ENCODE data around the gene BIRC5. TPM values are rescaled to one million over a fixed set of nuclear protein-coding genes. Genes with fewer than 3 reads are reported as not detected.

Gene BIRC5
- polyA plus RNA-seq, 1 donor (not counting 4 experiments of a cell fraction or from before 2014, with no cell fraction given) = 11.5 TPM

- H3K4me1 ChIP-seq (ENCODE audit: control insufficient read depth, extremely low read depth, insufficient read depth, low read length) = no peaks in the 10 kb centered on the region
- peaks cover 0 to 19% of the 10 kb centered on the region in 2 experiments for H3K36me3 ChIP-seq (ENCODE audit: control insufficient read depth in 2 of 2, extremely low read depth in 1 of 2, insufficient read depth in 2 of 2, low read length in 2 of 2)
- H2AFZ ChIP-seq (ENCODE audit: control insufficient read depth, low read length) = no peak overlapping the region
- no peak overlapping the region for H3K27ac ChIP-seq (ENCODE audit: control insufficient read depth, insufficient read depth, low read length)
- no peak overlapping the region for H3K4me2 ChIP-seq (ENCODE audit: control insufficient read depth, extremely low read depth, insufficient read depth, low read depth, low read length)
- no peak overlapping the region for H3K4me3 ChIP-seq (ENCODE audit: control insufficient read depth in 2 of 3, extremely low read depth in 1 of 3, insufficient read depth in 2 of 3, low read depth in 1 of 3, low read length in 3 of 3)
- TF ChIP-seq EZH2 (IDR thresholded peaks at IDR 0.05; ENCODE audit: low read length) = no peak
- no peak for TF ChIP-seq CTCF (optimal IDR thresholded peaks at IDR 0.05 in 1 of 3, IDR thresholded peaks at IDR 0.05 in 1 of 3, conservative IDR thresholded peaks at IDR 0.05 in 1 of 3; ENCODE audit: extremely low read depth in 1 of 3, insufficient read depth in 2 of 3, low read length in 3 of 3)
- no peaks in the 10 kb centered on the region for H3K9me3 ChIP-seq (ENCODE audit: control insufficient read depth, low read depth, low read length)
- H3K9me1 ChIP-seq (ENCODE audit: control insufficient read depth, extremely low read depth, insufficient read depth, low read length) = no peaks in the 10 kb centered on the region
- H3K79me2 ChIP-seq (ENCODE audit: control insufficient read depth, insufficient read depth, low read length) = no peaks in the 10 kb centered on the region
- DNase-seq (ENCODE audit: low read depth, low spot score) = no peak
- FAIRE-seq = no peak
- H3K27me3 ChIP-seq (ENCODE audit: control insufficient read depth, extremely low read depth, insufficient read depth, low read length) = peaks cover 4% of the 10 kb centered on the region
- dilution Hi-C loops (cut with MboI; ENCODE audit: extremely low pct_ligation_motif_present, low sequenced_read_pairs) = no loop called here
- H3K9ac ChIP-seq (ENCODE audit: control insufficient read depth, extremely low read depth, insufficient read depth, low read length) = no peak overlapping the region
- no peaks in the 10 kb centered on the region for H4K20me1 ChIP-seq (ENCODE audit: control insufficient read depth, extremely low read depth, insufficient read depth, low read length)
Observed at GRCh38 chr17:78225088-78225865, 11.2 kb downstream of the BIRC5 start.

DNA sequence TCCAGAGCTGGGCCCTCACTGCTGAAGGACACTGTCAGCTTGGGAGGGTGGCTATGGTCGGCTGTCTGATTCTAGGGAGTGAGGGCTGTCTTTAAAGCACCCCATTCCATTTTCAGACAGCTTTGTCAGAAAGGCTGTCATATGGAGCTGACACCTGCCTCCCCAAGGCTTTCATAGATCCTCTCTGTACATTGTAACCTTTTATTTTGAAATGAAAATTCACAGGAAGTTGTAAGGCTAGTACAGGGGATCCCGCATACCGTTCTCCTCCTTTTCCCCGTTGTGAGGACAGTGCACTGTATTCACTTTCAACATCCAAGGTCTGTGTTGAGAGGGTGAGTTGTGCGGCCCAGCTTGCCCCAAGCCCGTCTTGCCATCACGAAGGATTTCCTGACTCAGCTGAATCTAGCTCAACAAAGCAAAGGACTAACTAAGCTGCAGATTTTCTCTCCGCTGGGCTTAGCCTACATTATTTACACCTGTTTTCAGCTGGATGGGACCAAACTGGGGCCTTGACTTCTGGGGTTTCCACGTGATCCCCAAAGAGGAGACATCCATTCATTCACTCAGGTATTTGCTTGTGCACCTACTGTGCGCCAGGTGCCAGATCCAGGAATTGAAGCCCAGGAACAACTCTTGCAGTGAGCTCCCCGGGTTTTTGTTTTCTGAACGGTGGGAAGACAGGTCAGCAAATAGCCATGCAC lies 12.2 kb downstream of the BIRC5 start:
- no peak overlapping the region for H3K27ac ChIP-seq (ENCODE audit: control insufficient read depth, insufficient read depth, low read length)
- H3K4me1 ChIP-seq (ENCODE audit: control insufficient read depth, extremely low read depth, insufficient read depth, low read length) = no peaks in the 10 kb centered on the region
- H3K9me3 ChIP-seq (ENCODE audit: control insufficient read depth, low read depth, low read length) = no peaks in the 10 kb centered on the region
- no peak overlapping the region for H3K9ac ChIP-seq (ENCODE audit: control insufficient read depth, extremely low read depth, insufficient read depth, low read length)
- H3K36me3 ChIP-seq (ENCODE audit: control insufficient read depth in 2 of 2, extremely low read depth in 1 of 2, insufficient read depth in 2 of 2, low read length in 2 of 2) = peaks cover 0 to 19% of the 10 kb centered on the region in 2 experiments
- dilution Hi-C loops (cut with MboI; ENCODE audit: extremely low pct_ligation_motif_present, low sequenced_read_pairs) = no loop called here
- H3K4me3 ChIP-seq (ENCODE audit: control insufficient read depth in 2 of 3, extremely low read depth in 1 of 3, insufficient read depth in 2 of 3, low read depth in 1 of 3, low read length in 3 of 3) = no peak overlapping the region
- no peaks in the 10 kb centered on the region for H4K20me1 ChIP-seq (ENCODE audit: control insufficient read depth, extremely low read depth, insufficient read depth, low read length)
- no peaks in the 10 kb centered on the region for H3K9me1 ChIP-seq (ENCODE audit: control insufficient read depth, extremely low read depth, insufficient read depth, low read length)
- DNase-seq (ENCODE audit: low read depth, low spot score) (no peak), FAIRE-seq (no peak)
- peaks cover 13% of the 10 kb centered on the region for H3K27me3 ChIP-seq (ENCODE audit: control insufficient read depth, extremely low read depth, insufficient read depth, low read length)
- no peak for TF ChIP-seq CTCF (optimal IDR thresholded peaks at IDR 0.05 in 1 of 3, IDR thresholded peaks at IDR 0.05 in 1 of 3, conservative IDR thresholded peaks at IDR 0.05 in 1 of 3; ENCODE audit: extremely low read depth in 1 of 3, insufficient read depth in 2 of 3, low read length in 3 of 3)
- no peak for TF ChIP-seq EZH2 (IDR thresholded peaks at IDR 0.05; ENCODE audit: low read length)
- H3K79me2 ChIP-seq (ENCODE audit: control insufficient read depth, insufficient read depth, low read length) = no peaks in the 10 kb centered on the region
- no peak overlapping the region for H2AFZ ChIP-seq (ENCODE audit: control insufficient read depth, low read length)
- no peak overlapping the region for H3K4me2 ChIP-seq (ENCODE audit: control insufficient read depth, extremely low read depth, insufficient read depth, low read depth, low read length)

Data from keratinocyte (primary cell).